Muscle layer of colon (tissue), 2 donors: ENCODE measurements around the gene CNN3.

Experiments used
- H3K27ac ChIP-seq: one replicate; pipeline ENCODE4 v1.7.0; 2013; ENCODE audit warnings: low read depth, mild to moderate bottlenecking, low read length, moderate library complexity
- H3K27me3 ChIP-seq, 2 donors: one replicate each; pipeline ENCODE4 v1.7.0; 2013; ENCODE audit warnings: low read length in 2 of 2, mild to moderate bottlenecking in 2 of 2; ENCODE audit not compliant: insufficient read depth in 2 of 2, control insufficient read depth in 1 of 2
- H3K36me3 ChIP-seq: one replicate; pipeline ENCODE4 v1.7.0; 2013; ENCODE audit warnings: mild to moderate bottlenecking, low read length; ENCODE audit not compliant: insufficient read depth
- H3K4me1 ChIP-seq: one replicate; pipeline ENCODE4 v1.7.0; 2013; ENCODE audit warnings: mild to moderate bottlenecking, low read length; ENCODE audit not compliant: insufficient read depth
- H3K4me3 ChIP-seq, 2 donors: one replicate each; pipeline ENCODE4 v1.7.0; 2013; ENCODE audit warnings: low read length in 2 of 2, low read depth in 1 of 2, mild to moderate bottlenecking in 1 of 2, moderate library complexity in 1 of 2
- H3K9ac ChIP-seq: one replicate; pipeline ENCODE4 v1.7.0; 2013; ENCODE audit warnings: low read length
- H3K9me3 ChIP-seq: one replicate; pipeline ENCODE4 v1.7.0; 2013; ENCODE audit warnings: mild to moderate bottlenecking, low read length
- donor health status: abdominal sarcoma.
- donor health status: Adenocarcinoma of cecum.

CNN3 gene

GRCh38 chr1:94929351-94930217 lies 2.7 kb upstream of the CNN3 start:
- Histone ChIP-seq H3K36me3 (peaks cover 6% of the 10 kb centered on the region), H3K27me3 (no peaks in the 10 kb centered on the region), H3K4me3 (peak overlapping the region in 1 of 2 donors; percentile 4), H3K9ac (no peak overlapping the region), H3K27ac (peak overlapping the region; percentile 60), H3K4me1 (peaks cover 25% of the 10 kb centered on the region), H3K9me3 (no peaks in the 10 kb centered on the region)

- Histone ChIP-seq H3K36me3 (peaks cover 6% of the 10 kb centered on the region), H3K9ac (peak overlapping the region; percentile 91), H3K27me3 (no peaks in the 10 kb centered on the region), H3K4me1 (peaks cover 36% of the 10 kb centered on the region), H3K9me3 (no peaks in the 10 kb centered on the region), H3K27ac (peak overlapping the region; percentile 95), H3K4me3 (peak overlapping the region; percentile 71 to 79)
These were observed 1.5 kb upstream of the CNN3 start for GRCh38 chr1:94928293-94928939.

GRCh38 chr1:94927405-94928175 lies 680 bp upstream of the CNN3 start:
- H3K27me3 ChIP-seq, result no peaks in the 10 kb centered on the region
- peak overlapping the region; percentile 71 to 79 for H3K4me3 ChIP-seq
- peaks cover 45% of the 10 kb centered on the region for H3K4me1 ChIP-seq
- H3K9ac ChIP-seq, result peak overlapping the region; percentile 91
- no peaks in the 10 kb centered on the region for H3K36me3 ChIP-seq
- H3K27ac ChIP-seq, result peak overlapping the region; percentile 95
- H3K9me3 ChIP-seq, result no peaks in the 10 kb centered on the region

GRCh38 chr1:94926126-94926914 lies 590 bp downstream of the CNN3 start:
- no peaks in the 10 kb centered on the region for H3K36me3 ChIP-seq
- peak overlapping the region; percentile 95 for H3K27ac ChIP-seq
- peaks cover 50% of the 10 kb centered on the region for H3K4me1 ChIP-seq
- no peaks in the 10 kb centered on the region for H3K9me3 ChIP-seq
- peak overlapping the region; percentile 79 to 87 for H3K4me3 ChIP-seq
- no peaks in the 10 kb centered on the region for H3K27me3 ChIP-seq
- H3K9ac ChIP-seq, result peak overlapping the region; percentile 95

GRCh38 chr1:94925561-94926125 lies 1.3 kb downstream of the CNN3 start:
- Histone ChIP-seq H3K9ac (peak overlapping the region; percentile 95), H3K27ac (peak overlapping the region; percentile 95), H3K4me3 (peak overlapping the region; percentile 79 to 87), H3K27me3 (no peaks in the 10 kb centered on the region), H3K36me3 (no peaks in the 10 kb centered on the region), H3K4me1 (peaks cover 56% of the 10 kb centered on the region), H3K9me3 (no peaks in the 10 kb centered on the region)

GRCh38 chr1:94925004-94925403 lies 1.9 kb downstream of the CNN3 start:
- peaks cover 63% of the 10 kb centered on the region for H3K4me1 ChIP-seq
- H3K27me3 ChIP-seq, result no peaks in the 10 kb centered on the region
- H3K4me3 ChIP-seq, result peak overlapping the region; percentile 79 to 87
- H3K9me3 ChIP-seq, result no peaks in the 10 kb centered on the region
- peak overlapping the region; percentile 95 for H3K27ac ChIP-seq
- H3K9ac ChIP-seq, result peak overlapping the region; percentile 95
- no peaks in the 10 kb centered on the region for H3K36me3 ChIP-seq

- no peak overlapping the region for H3K27ac ChIP-seq
- H3K9me3 ChIP-seq, result no peaks in the 10 kb centered on the region
- no peak overlapping the region for H3K4me3 ChIP-seq
- H3K4me1 ChIP-seq, result peaks cover 57% of the 10 kb centered on the region
- H3K9ac ChIP-seq, result peak overlapping the region; percentile 16
- H3K27me3 ChIP-seq, result no peaks in the 10 kb centered on the region
- no peaks in the 10 kb centered on the region for H3K36me3 ChIP-seq
These were observed 4.1 kb downstream of the CNN3 start for GRCh38 chr1:94922761-94923331.

GRCh38 chr1:94921977-94922376 lies 4.9 kb downstream of the CNN3 start:
- H3K9me3 ChIP-seq, result no peaks in the 10 kb centered on the region
- peak overlapping the region; percentile 7 for H3K27ac ChIP-seq
- no peak overlapping the region for H3K9ac ChIP-seq
- no peaks in the 10 kb centered on the region for H3K27me3 ChIP-seq
- H3K4me3 ChIP-seq, result no peak overlapping the region
- H3K4me1 ChIP-seq, result peaks cover 57% of the 10 kb centered on the region
- no peaks in the 10 kb centered on the region for H3K36me3 ChIP-seq

- Histone ChIP-seq H3K36me3 (no peaks in the 10 kb centered on the region), H3K27ac (no peak overlapping the region), H3K27me3 (no peaks in the 10 kb centered on the region), H3K9ac (no peak overlapping the region), H3K4me3 (no peak overlapping the region), H3K9me3 (no peaks in the 10 kb centered on the region), H3K4me1 (peaks cover 67% of the 10 kb centered on the region)
These were observed 6.8 kb downstream of the CNN3 start for GRCh38 chr1:94920061-94920460.

- peaks cover 61% of the 10 kb centered on the region for H3K4me1 ChIP-seq
- H3K27ac ChIP-seq, result no peak overlapping the region
- H3K4me3 ChIP-seq, result no peak overlapping the region
- H3K27me3 ChIP-seq, result no peaks in the 10 kb centered on the region
- H3K9ac ChIP-seq, result no peak overlapping the region
- no peaks in the 10 kb centered on the region for H3K9me3 ChIP-seq
- H3K36me3 ChIP-seq, result no peaks in the 10 kb centered on the region
These were observed 7.5 kb downstream of the CNN3 start for GRCh38 chr1:94919241-94920030.
